HL-60 (cell line): Measurements from ENCODE around the gene BBS4.

Experiments
- CTCF ChIP-seq: IDR thresholded peaks from one replicate; pipeline ENCODE4 v1.5.1; 2011; ENCODE audit warnings: low read length, control low read depth, inconsistent platforms; ENCODE audit not compliant: insufficient read depth
- POLR2AphosphoS5 ChIP-seq: IDR thresholded peaks from 2 replicates; pipeline ENCODE4 v1.6.1; 2012; ENCODE audit warnings: low read depth

GRCh38 chr15:72690938-72691337 lies 4.9 kb downstream of the BBS4 start:
- TF ChIP-seq CTCF: no peak
- no peak for TF ChIP-seq POLR2AphosphoS5
